GM21825 (cell line): ENCODE results near the gene LIMK2.
"Not testable (repeated sequence)": the region's sequence is repeated elsewhere in the genome, so short reads cannot be mapped to it uniquely, and the experiment has no call there.

Experiments used
- ATAC-seq: cut with Tn5 transposase; IDR thresholded peaks from one replicate; pipeline ENCODE4 v1.9.1; 2021; ENCODE audit warnings: mild to moderate bottlenecking, moderate library complexity; ENCODE audit not compliant: unreplicated experiment

The LIMK2 gene

GRCh38 chr22:31288496-31289240 is 76.6 kb downstream of the LIMK2 start:
- no peak for ATAC-seq

- no peak for ATAC-seq
These were observed 77.2 kb downstream of the LIMK2 start for GRCh38 chr22:31289344-31289743.

GRCh38 chr22:31290494-31291471 is 78.7 kb downstream of the LIMK2 start:
- ATAC-seq: peak; percentile 82

- no peak for ATAC-seq
These were observed 79.6 kb downstream of the LIMK2 start for GRCh38 chr22:31291481-31292235.

GRCh38 chr22:31292236-31292989 is 80.3 kb downstream of the LIMK2 start, which contains the start of gene PIK3IP1:
PIK3IP1 (minus strand) TSS chr22:31292488; CDS start chr22:31292344, 144 bp downstream.
- ATAC-seq: no peak

- ATAC-seq: no peak
These were observed 83.3 kb downstream of the LIMK2 start for GRCh38 chr22:31295360-31295759.

GRCh38 chr22:31295831-31296657 is 83.9 kb downstream of the LIMK2 start:
- ATAC-seq: no peak

- no peak for ATAC-seq
These were observed 88.8 kb downstream of the LIMK2 start for GRCh38 chr22:31300896-31301295.

GRCh38 chr22:31302006-31302405 is 89.9 kb downstream of the LIMK2 start:
- ATAC-seq: no peak

- no peak for ATAC-seq
These were observed 90.4 kb downstream of the LIMK2 start for GRCh38 chr22:31302537-31302936.

GRCh38 chr22:31305194-31305593 is 93.1 kb downstream of the LIMK2 start:
- no peak for ATAC-seq

- ATAC-seq: no peak
These were observed 96.1 kb downstream of the LIMK2 start for GRCh38 chr22:31308181-31308580.

GRCh38 chr22:31313366-31314147 is 101.5 kb downstream of the LIMK2 start:
- no peak for ATAC-seq

GRCh38 chr22:31314220-31314619 is 102.1 kb downstream of the LIMK2 start:
- not testable (repeated sequence) for ATAC-seq

GRCh38 chr22:31321421-31321820 is 109.3 kb downstream of the LIMK2 start:
- ATAC-seq: no peak

GRCh38 chr22:31323578-31324550 is 111.8 kb downstream of the LIMK2 start:
- no peak for ATAC-seq

GRCh38 chr22:31326877-31327276 is 114.8 kb downstream of the LIMK2 start:
- no peak for ATAC-seq
